HEK293T (cell line): ENCODE data around the gene POLDIP2.

Experiments
- CTBP1 ChIP-seq: fragments of 450-650 bp; IDR thresholded peaks from 2 replicates; pipeline ENCODE4 v1.6.1; 2016; ENCODE audit warnings: borderline replicate concordance
- FOXA1 ChIP-seq: fragments of 450-650 bp; IDR thresholded peaks from 2 replicates; pipeline ENCODE4 v1.6.1; 2016; ENCODE audit warnings: mild to moderate bottlenecking
- FOXK2 ChIP-seq: fragments of 450-650 bp; IDR thresholded peaks from 2 replicates; pipeline ENCODE4 v1.6.1; 2016; ENCODE audit warnings: mild to moderate bottlenecking
- HDGF ChIP-seq: fragments of 450-650 bp; IDR thresholded peaks from 2 replicates; pipeline ENCODE4 v1.6.1; 2017; ENCODE audit warnings: antibody characterized with exemption, borderline replicate concordance
- L3MBTL2 ChIP-seq: fragments of 450-650 bp; conservative IDR thresholded peaks from 2 replicates; pipeline ENCODE4 v1.6.1; 2016; ENCODE audit warnings: mild to moderate bottlenecking
- SUZ12 ChIP-seq: fragments of 450-650 bp; IDR thresholded peaks from 2 replicates; pipeline ENCODE4 v1.6.1; 2016; ENCODE audit warnings: mild to moderate bottlenecking

- TF ChIP-seq FOXK2, result no peak
- no peak for TF ChIP-seq L3MBTL2
- no peak for TF ChIP-seq CTBP1
- TF ChIP-seq HDGF, result no peak
- no peak for TF ChIP-seq SUZ12
- TF ChIP-seq FOXA1, result no peak
Observed at GRCh38 chr17:28343491-28343932, 13.8 kb downstream of the POLDIP2 start.
